ENCODE measurements around the gene METTL2A.
"Not testable (repeated sequence)": the region's sequence is repeated elsewhere in the genome, so short reads cannot be mapped to it uniquely, and the experiment has no call there.

METTL2A gene

DNA sequence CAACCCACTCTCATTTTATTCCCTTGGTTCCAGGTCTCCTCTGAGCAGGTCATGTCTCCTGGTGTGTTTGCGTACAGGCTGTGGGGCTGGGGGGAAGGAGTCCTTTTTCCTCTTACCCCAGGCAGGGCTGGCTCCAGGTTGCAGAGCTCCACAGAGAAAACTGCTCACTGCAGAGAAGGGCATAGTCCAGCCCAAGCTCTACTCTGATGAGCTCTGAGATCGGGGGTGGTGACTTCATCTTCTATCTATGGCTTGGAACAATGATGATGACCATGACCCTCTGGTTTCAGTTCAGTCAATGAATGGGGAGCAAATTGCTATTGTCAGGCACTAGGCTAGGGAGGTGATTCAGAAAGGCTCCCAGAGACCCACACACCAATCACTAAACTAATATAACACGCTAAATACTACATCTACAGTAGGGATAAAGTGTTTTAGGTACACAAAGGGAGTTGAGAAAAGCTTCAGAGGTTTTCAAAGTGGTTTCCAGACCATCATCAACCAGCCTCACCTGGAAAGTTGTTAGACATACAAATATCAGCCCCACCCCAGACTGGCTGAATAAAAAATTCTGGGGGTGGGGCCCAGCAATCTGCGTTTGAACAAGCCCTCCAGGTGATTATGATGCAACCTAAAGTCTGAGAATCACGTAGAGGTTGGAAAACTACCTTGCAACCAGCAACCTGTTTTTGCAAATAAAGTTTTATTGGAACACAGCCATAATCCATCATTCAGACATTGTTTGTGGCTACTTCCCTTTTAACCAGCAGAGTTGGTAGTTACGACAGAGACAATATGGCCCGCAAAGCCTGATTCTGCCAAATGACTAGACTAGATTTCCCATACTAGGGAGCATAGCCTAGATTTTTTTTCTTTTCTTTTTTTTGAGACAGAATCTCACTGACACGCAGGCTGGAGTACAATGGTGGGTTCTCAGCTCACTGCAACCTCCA is 49.6 kb downstream of the METTL2A start:
- DNase-seq: not testable (repeated sequence)

GRCh38 chr17:62477111-62477510 is 53.4 kb downstream of the METTL2A start:
- DNase-seq: not testable (repeated sequence)

- not testable (repeated sequence) for DNase-seq
Measured at GRCh38 chr17:62477718-62478408, 54.2 kb downstream of the METTL2A start.

DNA sequence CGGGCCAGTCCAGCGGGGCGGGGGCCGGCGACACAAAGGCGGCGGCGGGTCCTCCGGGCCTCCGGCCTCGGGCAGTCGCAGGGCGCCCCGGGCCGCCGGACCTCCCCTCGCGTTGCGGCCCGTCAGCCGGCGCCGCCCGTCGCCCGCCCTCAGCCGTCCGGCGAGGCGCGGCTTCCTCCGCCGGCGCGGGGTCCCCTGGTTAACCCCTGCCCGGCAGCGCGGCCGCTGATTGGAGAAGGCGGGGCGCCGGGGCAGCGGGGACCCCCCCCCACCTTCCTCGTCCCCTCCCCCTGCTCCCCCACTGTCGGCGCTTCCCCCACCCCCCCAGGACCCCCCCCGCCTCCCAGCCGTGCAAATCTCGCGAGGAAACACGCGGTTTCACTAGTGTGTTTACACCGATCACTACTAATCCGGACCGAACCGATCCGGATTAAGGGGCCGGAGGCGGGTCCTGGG is 54.8 kb downstream of the METTL2A start, which contains the start of gene TLK2:
Gene TLK2, plus strand, starts transcription at position 402 of the 456 bp plus-strand sequence. CDS start 2,301 bp downstream, outside the sequence.
- peak; percentile 91 for DNase-seq

DNA sequence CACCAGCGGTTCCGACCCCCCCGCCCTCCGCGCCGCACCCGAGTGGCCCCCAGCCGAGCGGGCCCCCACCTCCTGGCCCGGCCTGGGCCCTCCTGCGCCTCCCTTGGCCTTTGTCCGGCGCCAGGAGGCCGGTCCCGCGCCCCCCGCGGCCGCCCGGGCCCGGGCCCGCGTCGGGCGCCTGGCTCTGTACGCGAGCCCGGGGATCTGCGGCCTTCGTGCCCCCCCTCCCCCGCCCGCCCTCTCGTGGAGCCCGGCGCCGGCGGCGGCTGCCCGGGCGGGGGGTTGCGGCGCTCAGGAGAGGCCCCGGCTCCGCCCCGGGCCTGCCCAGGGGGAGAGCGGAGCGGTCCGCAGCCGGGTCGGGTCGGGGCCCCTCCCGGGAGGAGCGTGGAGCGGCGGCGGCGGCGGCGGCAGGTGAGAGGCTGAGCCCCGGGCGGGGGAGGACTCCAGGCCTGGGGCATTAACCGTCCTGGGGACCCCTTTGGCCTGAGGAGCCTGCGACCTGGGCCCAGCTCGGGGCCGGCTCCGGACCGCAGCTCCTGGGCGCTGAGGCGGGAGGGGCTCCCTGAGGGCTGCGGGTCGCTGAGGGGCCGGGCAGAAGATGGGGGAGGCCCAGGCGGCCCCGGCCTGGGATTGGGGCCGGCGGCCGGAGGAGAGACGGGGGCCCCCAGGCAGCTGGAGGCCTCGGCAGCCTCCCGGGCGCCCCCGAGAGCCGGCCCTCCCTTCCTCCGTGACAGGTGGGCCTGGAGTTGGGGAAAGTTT is 55.4 kb downstream of the METTL2A start:
- DNase-seq: peak; percentile 43

GRCh38 chr17:62479639-62480258 is 56.1 kb downstream of the METTL2A start:
- DNase-seq: peak; percentile 44

- DNase-seq: not testable (repeated sequence)
Measured at GRCh38 chr17:62482553-62482952, 58.9 kb downstream of the METTL2A start.

DNA sequence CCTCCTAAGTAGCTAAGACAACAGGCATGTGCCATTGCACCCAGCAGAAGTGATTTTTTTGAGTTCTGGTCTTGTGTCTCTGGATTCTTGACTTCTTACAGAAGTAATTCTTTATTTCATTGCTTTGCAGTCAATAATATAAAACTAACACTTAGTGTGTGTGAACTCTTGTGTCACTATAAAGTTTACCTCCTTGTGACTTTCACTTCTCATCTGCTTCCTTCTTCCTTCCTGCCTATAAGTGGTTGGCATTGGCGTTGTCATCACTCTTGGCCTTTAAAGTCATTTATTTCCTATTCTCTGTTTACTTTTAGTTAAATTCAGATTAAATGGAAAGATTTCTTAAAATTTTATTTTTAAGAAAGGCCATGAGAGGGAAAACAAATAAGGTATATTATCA is 67.3 kb downstream of the METTL2A start:
- not testable (repeated sequence) for DNase-seq

DNA sequence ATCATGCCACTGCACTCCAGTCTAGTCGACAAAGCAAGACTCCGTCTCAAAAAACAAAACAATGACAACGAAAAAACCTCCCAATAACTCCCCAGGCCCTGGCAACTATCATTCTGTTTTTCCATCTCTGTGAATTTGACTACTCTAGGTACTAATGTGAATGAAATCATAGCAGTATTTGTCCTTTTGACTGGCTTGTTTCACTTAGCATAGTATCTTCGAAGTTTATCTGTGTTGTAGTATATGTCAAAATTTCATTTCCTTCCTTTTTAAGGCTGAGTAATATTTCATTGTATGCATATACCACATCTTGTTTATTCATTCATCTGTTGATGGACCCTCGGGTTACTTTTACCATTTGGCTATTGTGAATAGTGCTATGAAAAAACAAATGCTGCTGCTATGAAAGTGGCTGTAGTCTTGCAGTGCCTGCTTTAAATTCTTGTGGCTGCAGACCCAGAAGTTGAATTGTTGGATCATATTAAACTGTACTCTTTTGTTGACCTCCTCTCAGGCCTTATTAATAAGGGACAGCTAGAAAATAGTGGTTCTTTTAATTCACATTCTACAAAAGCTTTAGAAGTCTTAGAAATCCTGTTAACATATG is 69.5 kb downstream of the METTL2A start:
- not testable (repeated sequence) for DNase-seq

DNA sequence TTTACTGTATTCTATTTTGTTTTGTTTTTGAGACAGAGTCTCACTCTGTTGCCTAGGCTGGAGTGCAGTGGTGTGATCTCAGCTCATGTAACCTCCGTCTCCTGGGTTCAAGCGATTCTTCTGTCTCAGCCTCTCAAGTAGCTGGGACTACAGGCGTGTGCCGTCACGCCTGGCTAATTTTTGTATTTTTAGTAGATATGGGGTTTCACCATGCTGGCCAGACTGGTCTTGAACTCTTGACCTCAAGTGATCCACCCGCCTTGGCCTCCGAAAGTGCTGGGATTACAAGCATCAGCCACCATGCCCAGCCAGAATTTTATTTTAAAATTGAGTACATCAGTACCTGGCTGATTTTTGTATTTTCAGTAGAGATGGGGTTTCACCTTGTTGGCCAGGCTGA is 70.4 kb downstream of the METTL2A start:
- not testable (repeated sequence) for DNase-seq

GRCh38 chr17:62496344-62496743 is 72.6 kb downstream of the METTL2A start:
- DNase-seq: not testable (repeated sequence)

DNA sequence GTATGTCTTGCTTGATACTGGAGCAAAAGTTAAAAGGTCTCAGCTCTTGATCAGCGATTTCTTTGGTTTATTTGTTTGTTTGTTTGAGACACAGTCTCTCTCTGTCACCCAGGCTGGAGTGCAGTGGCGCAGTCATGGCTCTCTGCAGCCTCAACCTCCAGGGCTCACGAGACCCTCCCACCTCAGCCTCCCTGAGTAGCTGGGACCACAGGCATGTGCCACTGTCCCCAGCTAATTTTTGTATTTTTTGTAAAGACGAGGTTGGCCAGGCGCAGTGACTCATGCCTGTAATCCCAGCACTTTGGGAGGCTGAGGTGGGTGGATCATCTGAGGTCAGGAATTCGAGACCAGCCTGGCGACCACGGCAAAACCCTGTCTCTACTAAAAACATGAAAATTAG is 75.1 kb downstream of the METTL2A start:
- DNase-seq: not testable (repeated sequence)

All from right hindlimb (tissue), 1 donor.